Smooth muscle cell (in vitro differentiated cells): Measurements from ENCODE around the gene CSH1. TPM values are rescaled to one million over a fixed set of nuclear protein-coding genes. Genes with fewer than 3 reads are reported as not detected.

ENCODE experiments used
- DNase-seq: peaks from one replicate; lab custom pipeline; 2025; ENCODE audit not compliant: unreplicated experiment; lab: John Stamatoyannopoulos, UW
- H2AFZ ChIP-seq: fragments of 200-600 bp; sonication (generic); 2 replicates; pipeline ENCODE4 v1.6.0; 2016; ENCODE audit warnings: antibody characterized with exemption, low read depth, mild to moderate bottlenecking
- H3F3A ChIP-seq: fragments of 200-600 bp; sonication (generic); 2 replicates; pipeline ENCODE4 v1.6.0; 2017; ENCODE audit warnings: antibody characterized with exemption, low read depth
- H3K27ac ChIP-seq: fragments of 200-600 bp; sonication (generic); 2 replicates; pipeline ENCODE4 v1.5.1; 2016; ENCODE audit warnings: low read depth, mild to moderate bottlenecking
- H3K27me3 ChIP-seq: fragments of 200-600 bp; sonication (generic); 2 replicates; pipeline ENCODE4 v1.6.1; 2016; ENCODE audit warnings: low read depth, mild to moderate bottlenecking
- H3K36me3 ChIP-seq: fragments of 200-600 bp; sonication (generic); 2 replicates; pipeline ENCODE4 v1.5.1; 2016; ENCODE audit warnings: low read depth
- H3K4me1 ChIP-seq: fragments of 200-600 bp; sonication (generic); 2 replicates; pipeline ENCODE4 v1.5.1; 2016; ENCODE audit warnings: low read depth
- H3K4me2 ChIP-seq: fragments of 200-600 bp; sonication (generic); 2 replicates; pipeline ENCODE4 v1.6.0; 2016; ENCODE audit warnings: mild to moderate bottlenecking
- H3K4me3 ChIP-seq: fragments of 200-600 bp; sonication (generic); 2 replicates; pipeline ENCODE4 v1.5.1; 2016; ENCODE audit warnings: mild to moderate bottlenecking
- H3K79me2 ChIP-seq: fragments of 200-600 bp; sonication (generic); 2 replicates; pipeline ENCODE4 v1.6.0; 2016; ENCODE audit warnings: low read depth, mild to moderate bottlenecking
- H3K9ac ChIP-seq: fragments of 200-600 bp; sonication (generic); 2 replicates; pipeline ENCODE4 v1.6.0; 2016; ENCODE audit warnings: low read depth
- H3K9me3 ChIP-seq: fragments of 200-600 bp; sonication (generic); replicated peaks from 2 replicates; pipeline ENCODE4 v1.5.1; 2016; ENCODE audit warnings: low read depth
- H4K20me1 ChIP-seq: fragments of 200-600 bp; sonication (generic); 2 replicates; pipeline ENCODE4 v1.6.0; 2016; ENCODE audit warnings: low read depth
- CTCF ChIP-seq: fragments of 200-600 bp; sonication (generic); IDR thresholded peaks from 2 replicates; pipeline ENCODE4 v1.5.1; 2017; ENCODE audit warnings: borderline replicate concordance, mild to moderate bottlenecking, antibody characterized with exemption; ENCODE audit not compliant: insufficient read depth, poor library complexity, severe bottlenecking
- WGBS: methylation state at CpG from one replicate; pipeline ENCODE4 v1.1.7; 2016; ENCODE audit warnings: low lambda C conversion rate; 5-methylcytosine and 5-hydroxymethylcytosine counted together
- polyA plus RNA-seq: library from polyadenylated mRNA; unstranded; fragments of >200 nt; fragmentation: Nextera tagmentation; extraction: Ambion mirVana; gene quantifications from 2 replicates; pipeline ENCODE4 v1.2.1, GENCODE V29; 2016
- total RNA-seq: library from RNA; depleted of rRNA; stranded (reverse); fragments of >200 nt; gene quantifications from 2 replicates; pipeline ENCODE4 v1.2.3, GENCODE V29; 2014

Gene CSH1
- total and polyA plus RNA-seq, 2 experiments from 2014 or later: not detected

GRCh38 chr17:63931981-63932561 lies 35.7 kb upstream of the CSH1 start, which contains the start of gene CD79B:
TSS of gene CD79B (minus strand) at chr17:63932331. CDS start at chr17:63932261, 70 bp downstream.
- H3K9ac ChIP-seq: no peak within 1 kb of the TSS
- H3K36me3 ChIP-seq: no peaks in the 10 kb centered on the region
- H2AFZ ChIP-seq: no peak within 1 kb of the TSS
- DNase-seq: no peak
- no peaks in the 10 kb centered on the region for H3K4me1 ChIP-seq
- H4K20me1 ChIP-seq: no peaks in the 10 kb centered on the region
- H3K4me3 ChIP-seq: no peak within 1 kb of the TSS
- no peaks in the 10 kb centered on the region for H3K9me3 ChIP-seq
- H3K4me2 ChIP-seq: no peak within 1 kb of the TSS
- no peaks in the 10 kb centered on the region for H3F3A ChIP-seq
- H3K27ac ChIP-seq: no peak within 1 kb of the TSS
- WGBS: 82% methylated on average over 19 of the region's 19 CpGs
- no peaks in the 10 kb centered on the region for H3K27me3 ChIP-seq
- H3K79me2 ChIP-seq: no peaks in the 10 kb centered on the region
- no peak for TF ChIP-seq CTCF

GRCh38 chr17:63930951-63931575 lies 34.7 kb upstream of the CSH1 start:
- H4K20me1 ChIP-seq: no peaks in the 10 kb centered on the region
- WGBS: 78% methylated on average over 16 of the region's 16 CpGs
- DNase-seq: no peak
- no peak for TF ChIP-seq CTCF
- H3K36me3 ChIP-seq: no peaks in the 10 kb centered on the region
- no peaks in the 10 kb centered on the region for H3K27me3 ChIP-seq
- no peak overlapping the region for H3K9ac ChIP-seq
- H2AFZ ChIP-seq: no peak overlapping the region
- no peak overlapping the region for H3K27ac ChIP-seq
- H3K4me3 ChIP-seq: no peak overlapping the region
- no peaks in the 10 kb centered on the region for H3K4me1 ChIP-seq
- no peaks in the 10 kb centered on the region for H3K9me3 ChIP-seq
- no peaks in the 10 kb centered on the region for H3K79me2 ChIP-seq
- H3F3A ChIP-seq: no peaks in the 10 kb centered on the region
- H3K4me2 ChIP-seq: no peak overlapping the region

- Histone ChIP-seq H3K4me2 (no peak overlapping the region), H4K20me1 (no peaks in the 10 kb centered on the region), H3F3A (no peaks in the 10 kb centered on the region), H3K79me2 (no peaks in the 10 kb centered on the region), H2AFZ (no peak overlapping the region), H3K9ac (no peak overlapping the region), H3K27ac (no peak overlapping the region), H3K4me3 (no peak overlapping the region), H3K4me1 (no peaks in the 10 kb centered on the region), H3K36me3 (no peaks in the 10 kb centered on the region), H3K27me3 (no peaks in the 10 kb centered on the region), H3K9me3 (no peaks in the 10 kb centered on the region)
- DNase-seq: no peak
- no peak for TF ChIP-seq CTCF
- WGBS: 94% methylated on average over 24 of the region's 24 CpGs
These were observed 33.7 kb upstream of the CSH1 start for GRCh38 chr17:63929860-63930766.
